Neural progenitor cell (in vitro differentiated cells): ENCODE measurements around the gene OTX2. TPM values are rescaled to one million over a fixed set of nuclear protein-coding genes. Genes with fewer than 3 reads are reported as not detected.

ENCODE experiments used
- DNase-seq: peaks from one replicate; pipeline ENCODE4 v3.0.0-alpha.2; 2016; ENCODE audit warnings: low spot score
- H2AFZ ChIP-seq: fragments of 200-600 bp; sonication (generic); replicated peaks from 2 replicates; pipeline ENCODE4 v1.6.1; 2016; ENCODE audit warnings: antibody characterized with exemption
- H3F3A ChIP-seq: fragments of 200-600 bp; sonication (generic); 2 replicates; pipeline ENCODE4 v1.6.1; 2016; ENCODE audit warnings: antibody characterized with exemption, low read depth
- H3K27ac ChIP-seq: fragments of 200-600 bp; sonication (generic); 2 replicates; pipeline ENCODE4 v1.5.1; 2016; ENCODE audit warnings: mild to moderate bottlenecking
- H3K27me3 ChIP-seq: fragments of 200-600 bp; sonication (generic); 2 replicates; pipeline ENCODE4 v1.6.1; 2016; ENCODE audit warnings: mild to moderate bottlenecking, moderate library complexity
- H3K36me3 ChIP-seq: fragments of 200-600 bp; sonication (generic); 2 replicates; pipeline ENCODE4 v1.5.1; 2016
- H3K4me1 ChIP-seq: fragments of 200-600 bp; sonication (generic); 2 replicates; pipeline ENCODE4 v1.6.1; 2016; ENCODE audit warnings: mixed run types
- H3K4me2 ChIP-seq: fragments of 200-600 bp; sonication (generic); 2 replicates; pipeline ENCODE4 v1.6.1; 2016
- H3K4me3 ChIP-seq: fragments of 200-600 bp; sonication (generic); 2 replicates; pipeline ENCODE4 v1.5.1; 2016
- H3K79me2 ChIP-seq: fragments of 200-600 bp; sonication (generic); 2 replicates; pipeline ENCODE4 v1.6.1; 2016; ENCODE audit warnings: low read depth
- H3K9ac ChIP-seq: fragments of 200-600 bp; sonication (generic); 2 replicates; pipeline ENCODE4 v1.6.1; 2016
- H3K9me3 ChIP-seq: fragments of 200-600 bp; sonication (generic); 2 replicates; pipeline ENCODE4 v1.5.1; 2016; ENCODE audit warnings: low read depth
- H4K20me1 ChIP-seq: fragments of 200-600 bp; sonication (generic); 2 replicates; pipeline ENCODE4 v1.6.1; 2016; ENCODE audit warnings: low read depth
- H3K27ac Mint-ChIP-seq: 3 replicates; pipeline ENCODE4 v1.8.0; 2021; ENCODE audit warnings: mixed read lengths
- H3K27me3 Mint-ChIP-seq: 2 replicates; pipeline ENCODE4 v1.8.0; 2022; ENCODE audit warnings: low read depth, mild to moderate bottlenecking, inconsistent platforms, moderate library complexity, mixed read lengths; ENCODE audit not compliant: insufficient read depth
- H3K36me3 Mint-ChIP-seq: 3 replicates; pipeline ENCODE4 v1.8.0; 2021; ENCODE audit warnings: mixed read lengths
- H3K4me1 Mint-ChIP-seq: 3 replicates; pipeline ENCODE4 v1.8.0; 2021; ENCODE audit warnings: mixed read lengths
- H3K4me3 Mint-ChIP-seq: 3 replicates; pipeline ENCODE4 v1.8.0; 2021; ENCODE audit warnings: mild to moderate bottlenecking, moderate library complexity, mixed read lengths
- H3K9me3 Mint-ChIP-seq: 3 replicates; pipeline ENCODE4 v1.8.0; 2020; ENCODE audit warnings: mixed read lengths
- CTCF ChIP-seq: fragments of 200-600 bp; sonication (generic); IDR thresholded peaks from 2 replicates; pipeline ENCODE4 v1.5.1; 2017; ENCODE audit warnings: antibody characterized with exemption, mild to moderate bottlenecking
- EZH2 ChIP-seq: fragments of 200-600 bp; sonication (generic); IDR thresholded peaks from 2 replicates; pipeline ENCODE4 v1.6.1; 2017; ENCODE audit warnings: antibody characterized with exemption, mild to moderate bottlenecking, moderate library complexity
- EZH2phosphoT487 ChIP-seq: fragments of 200-600 bp; sonication (generic); IDR thresholded peaks from 2 replicates; pipeline ENCODE4 v1.6.1; 2017; ENCODE audit warnings: antibody characterized with exemption
- total RNA-seq: library from RNA; depleted of rRNA; stranded (reverse); fragments of >200 nt; gene quantifications from 2 replicates; pipeline ENCODE4 v1.2.3, GENCODE V29; 2015; ENCODE audit warnings: low replicate concordance

Gene OTX2
- total RNA-seq, 1 donor from 2014 or later, result 453 TPM

GRCh38 chr14:56812364-56813141 is 2.3 kb upstream of the OTX2 start:
- peak overlapping the region; percentile 97 for H3K4me2 ChIP-seq

GRCh38 chr14:56811593-56812363 is 1.5 kb upstream of the OTX2 start:
- DNase-seq, result peak; percentile 71
- peaks cover 25% of the 10 kb centered on the region for H3K36me3 Mint-ChIP-seq
- no peak for TF ChIP-seq EZH2phosphoT487
- TF ChIP-seq CTCF, result no peak
- TF ChIP-seq EZH2, result no peak
- Histone ChIP-seq H3K4me2 (peak overlapping the region; percentile 97), H3K27ac (no peak overlapping the region), H3K4me3 (peak overlapping the region; percentile 98), H3K9ac (no peak overlapping the region), H3K9me3 (no peaks in the 10 kb centered on the region), H3K36me3 (peaks cover 9% of the 10 kb centered on the region), H3K79me2 (peaks cover 99% of the 10 kb centered on the region), H3K4me1 (peaks cover 60% of the 10 kb centered on the region), H3K27me3 (peaks cover 29% of the 10 kb centered on the region), H3F3A (peaks cover 87% of the 10 kb centered on the region), H4K20me1 (peaks cover 35% of the 10 kb centered on the region), H2AFZ (no peak overlapping the region)
- peaks cover 63% of the 10 kb centered on the region for H3K27me3 Mint-ChIP-seq
- H3K9me3 Mint-ChIP-seq, result no peaks in the 10 kb centered on the region
- H3K27ac Mint-ChIP-seq, result peak overlapping the region; percentile 95
- peak overlapping the region; percentile 98 for H3K4me3 Mint-ChIP-seq
- peaks cover 35% of the 10 kb centered on the region for H3K4me1 Mint-ChIP-seq

More at GRCh38 chr14:56812364-56813141, 2.3 kb upstream of the OTX2 start:
- Mint-ChIP-seq H3K9me3 (no peaks in the 10 kb centered on the region), H3K27ac (peak overlapping the region; percentile 95), H3K36me3 (peaks cover 19% of the 10 kb centered on the region), H3K27me3 (peaks cover 65% of the 10 kb centered on the region), H3K4me1 (peaks cover 38% of the 10 kb centered on the region), H3K4me3 (peak overlapping the region; percentile 88)
- Histone ChIP-seq H3F3A (peaks cover 86% of the 10 kb centered on the region), H3K27me3 (peaks cover 37% of the 10 kb centered on the region), H3K4me3 (peak overlapping the region; percentile 98), H2AFZ (peak overlapping the region; percentile 1), H4K20me1 (peaks cover 27% of the 10 kb centered on the region), H3K4me1 (peaks cover 68% of the 10 kb centered on the region), H3K9me3 (no peaks in the 10 kb centered on the region), H3K27ac (peak overlapping the region; percentile 6), H3K9ac (no peak overlapping the region), H3K79me2 (peaks cover 98% of the 10 kb centered on the region), H3K36me3 (peaks cover under 1% of the 10 kb centered on the region)
- DNase-seq, result peak; percentile 48
- TF ChIP-seq EZH2 (no peak), EZH2phosphoT487 (no peak), CTCF (no peak)

- Histone ChIP-seq H3K9me3 (no peaks in the 10 kb centered on the region), H3K9ac (no peak overlapping the region), H3K4me2 (peak overlapping the region; percentile 97), H3K4me3 (peak overlapping the region; percentile 98), H3K27ac (peak overlapping the region; percentile 96), H3F3A (peaks cover 87% of the 10 kb centered on the region), H3K27me3 (peaks cover 21% of the 10 kb centered on the region), H3K79me2 (peaks cover 99% of the 10 kb centered on the region), H3K4me1 (peaks cover 54% of the 10 kb centered on the region), H3K36me3 (peaks cover 12% of the 10 kb centered on the region), H2AFZ (no peak overlapping the region), H4K20me1 (peaks cover 42% of the 10 kb centered on the region)
- peak overlapping the region; percentile 98 for H3K4me3 Mint-ChIP-seq
- H3K9me3 Mint-ChIP-seq, result no peaks in the 10 kb centered on the region
- H3K27ac Mint-ChIP-seq, result peak overlapping the region; percentile 88
- DNase-seq, result peak; percentile 73
- H3K36me3 Mint-ChIP-seq, result peaks cover 31% of the 10 kb centered on the region
- TF ChIP-seq CTCF (no peak), EZH2phosphoT487 (no peak), EZH2 (no peak)
- H3K27me3 Mint-ChIP-seq, result peaks cover 64% of the 10 kb centered on the region
- H3K4me1 Mint-ChIP-seq, result peaks cover 34% of the 10 kb centered on the region
These were observed 735 bp upstream of the OTX2 start for GRCh38 chr14:56810836-56811592.
